ENCODE measurements around the gene CPT1B. TPM values are rescaled to one million over a fixed set of nuclear protein-coding genes. Genes with fewer than 3 reads are reported as not detected.

The CPT1B gene
- total RNA-seq, 2 experiments from 2014 or later, result 42.9 to 43.7 TPM

GRCh38 chr22:50600538-50600937, 22.3 kb upstream of the CPT1B start, which contains the start of gene MAPK8IP2:
Gene MAPK8IP2, plus strand, starts transcription at chr22:50600793. Its CDS starts 26 bp downstream, at chr22:50600819.
- POLR2A ChIA-PET, result no interaction called here

GRCh38 chr22:50599816-50600455, 21.7 kb upstream of the CPT1B start:
- H3K27me3 Mint-ChIP-seq, result peaks cover 29% of the 10 kb centered on the region
- POLR2A ChIA-PET, result no interaction called here
- H3K27ac Mint-ChIP-seq, result no peak overlapping the region
- CTCF ChIA-PET, result interaction anchor here (0.7 kb wide), 1 partner anchor 12 kb away, joined by 3 read pairs; no protein-coding TSS in a partner anchor
- peak overlapping the region; percentile 45 for H3K4me3 Mint-ChIP-seq
- TF ChIP-seq CTCF (IDR thresholded peaks at IDR 0.05), result no peak
- peaks cover 6% of the 10 kb centered on the region for H3K4me1 Mint-ChIP-seq (ENCODE audit: low read depth)
- no peaks in the 10 kb centered on the region for H3K9me3 Mint-ChIP-seq
- intact Hi-C loops (cut with micrococcal nuclease), result no loop called here
- H3K36me3 Mint-ChIP-seq (ENCODE audit: low read depth), result peaks cover 5% of the 10 kb centered on the region
- peak; percentile 71 for DNase-seq
- ATAC-seq, result peak; percentile 96

More at GRCh38 chr22:50600538-50600937, 22.3 kb upstream of the CPT1B start, which contains the start of gene MAPK8IP2:
- intact Hi-C loops (cut with micrococcal nuclease), result no loop called here
- Mint-ChIP-seq H3K4me3 (peak within 1 kb of the TSS; percentile 47), H3K27me3 (peaks cover 29% of the 10 kb centered on the region), H3K9me3 (no peaks in the 10 kb centered on the region), H3K27ac (no peak within 1 kb of the TSS), H3K36me3 (ENCODE audit: low read depth) (peaks cover 5% of the 10 kb centered on the region), H3K4me1 (ENCODE audit: low read depth) (peaks cover 6% of the 10 kb centered on the region)
- TF ChIP-seq CTCF (IDR thresholded peaks at IDR 0.05), result no peak
- DNase-seq, result no peak
- CTCF ChIA-PET, result no interaction called here
- ATAC-seq, result peak; percentile 15

DNA sequence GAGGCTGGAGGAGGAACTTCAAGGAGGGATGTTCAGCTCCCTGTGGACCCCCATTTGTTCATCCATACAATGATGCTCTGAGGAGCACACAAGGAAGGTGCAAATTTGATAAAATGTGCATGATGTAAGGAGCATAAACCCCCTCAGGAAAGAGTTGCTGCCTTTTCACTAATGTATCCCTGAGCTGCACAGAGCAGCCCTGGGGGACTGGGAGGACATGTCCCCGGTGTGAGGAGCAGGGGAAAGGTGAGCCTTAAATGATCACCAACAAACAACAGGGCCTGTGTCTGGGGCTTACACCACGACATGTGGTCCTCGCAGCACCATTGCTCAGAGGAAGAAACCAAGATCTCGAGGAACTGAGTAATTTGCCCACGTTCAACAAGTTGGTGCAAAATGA, 18.9 kb upstream of the CPT1B start:
- Mint-ChIP-seq H3K9me3 (no peaks in the 10 kb centered on the region), H3K27me3 (peaks cover 15% of the 10 kb centered on the region), H3K4me1 (ENCODE audit: low read depth) (peaks cover 6% of the 10 kb centered on the region), H3K36me3 (ENCODE audit: low read depth) (peaks cover 5% of the 10 kb centered on the region), H3K4me3 (no peak overlapping the region), H3K27ac (no peak overlapping the region)
- intact Hi-C loops (cut with micrococcal nuclease), result no loop called here
- ATAC-seq (no peak), DNase-seq (no peak)
- POLR2A ChIA-PET, result no interaction called here
- no peak for TF ChIP-seq CTCF (IDR thresholded peaks at IDR 0.05)
- CTCF ChIA-PET, result no interaction called here

- intact Hi-C loops (cut with micrococcal nuclease), result no loop called here
- H3K27ac Mint-ChIP-seq, result no peak overlapping the region
- no peak for TF ChIP-seq CTCF (IDR thresholded peaks at IDR 0.05)
- ATAC-seq, result no peak
- H3K27me3 Mint-ChIP-seq, result peaks cover 8% of the 10 kb centered on the region
- ChIA-PET POLR2A (no interaction called here), CTCF (no interaction called here)
- DNase-seq, result no peak
- H3K9me3 Mint-ChIP-seq, result no peaks in the 10 kb centered on the region
- peaks cover 5% of the 10 kb centered on the region for H3K36me3 Mint-ChIP-seq (ENCODE audit: low read depth)
- peaks cover 3% of the 10 kb centered on the region for H3K4me1 Mint-ChIP-seq (ENCODE audit: low read depth)
- H3K4me3 Mint-ChIP-seq, result no peak overlapping the region
Measured at GRCh38 chr22:50595189-50595588, 17.0 kb upstream of the CPT1B start.

- intact Hi-C loops (cut with micrococcal nuclease), result no loop called here
- no peak for ATAC-seq
- no peak for DNase-seq
- CTCF ChIA-PET, result interaction anchor here (0.9 to 2.7 kb wide), 2 partner anchors 13 to 33 kb away, joined by 3 to 9 read pairs; no protein-coding TSS in a partner anchor
- TF ChIP-seq CTCF (IDR thresholded peaks at IDR 0.05), result no peak
- Mint-ChIP-seq H3K36me3 (ENCODE audit: low read depth) (peaks cover 6% of the 10 kb centered on the region), H3K27ac (no peak overlapping the region), H3K9me3 (no peaks in the 10 kb centered on the region), H3K4me1 (ENCODE audit: low read depth) (peaks cover 8% of the 10 kb centered on the region), H3K27me3 (no peaks in the 10 kb centered on the region), H3K4me3 (no peak overlapping the region)
- POLR2A ChIA-PET, result interaction anchor here (1.1 kb wide), 1 partner anchor 37 kb away, joined by 3 read pairs; no protein-coding TSS in a partner anchor
Measured at GRCh38 chr22:50587407-50587806, 9.2 kb upstream of the CPT1B start.

All from activated CD8-positive, alpha-beta T cell treated with anti-CD3 and anti-CD28 coated beads for 36 hours (primary cell).